ENCODE measurements around the gene HCRT.
"Not testable (repeated sequence)": the region's sequence is repeated elsewhere in the genome, so short reads cannot be mapped to it uniquely, and the experiment has no call there.

Gene HCRT

DNA sequence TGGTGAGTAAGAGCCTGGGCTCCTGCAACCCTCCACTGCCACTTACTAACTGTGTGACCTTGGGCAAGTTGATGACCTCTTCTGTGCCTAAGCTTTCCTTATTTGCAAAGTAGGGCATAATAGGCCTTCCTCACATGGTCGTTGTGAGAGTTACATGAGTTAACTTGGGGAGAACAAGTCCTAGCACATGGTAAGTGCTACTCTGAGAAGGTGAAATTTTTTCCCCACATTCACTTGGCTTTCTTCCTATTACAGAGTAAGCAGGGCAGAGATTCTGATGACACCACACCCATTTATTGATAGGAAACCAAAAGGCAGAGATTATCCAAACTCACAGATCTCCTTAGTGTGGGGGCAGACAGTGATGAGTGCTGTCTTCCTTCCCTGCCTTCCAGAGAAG lies 5.9 kb downstream of the HCRT start:
- no peak for DNase-seq

DNA sequence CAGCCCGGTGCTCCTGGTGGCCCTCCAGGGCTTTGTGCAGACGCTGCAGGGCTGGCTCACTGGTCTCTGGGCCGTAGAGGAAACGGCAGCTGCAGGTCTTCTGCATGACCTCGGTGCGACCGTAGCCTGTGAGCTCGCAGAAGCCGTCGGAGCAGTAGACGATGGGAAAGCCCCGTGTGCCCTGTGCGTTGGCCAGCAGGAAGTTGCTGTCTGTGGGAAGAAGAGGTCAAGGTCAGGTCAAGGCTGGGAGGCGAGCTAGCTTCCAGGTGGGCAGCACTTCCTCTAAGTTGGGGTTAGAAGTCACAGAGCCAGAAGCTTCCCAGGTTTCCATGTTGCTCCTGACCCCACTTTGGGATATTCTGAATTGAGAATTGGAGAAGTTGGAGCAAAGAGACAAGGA lies 6.4 kb downstream of the HCRT start:
- peak; percentile 4 for DNase-seq

- DNase-seq = no peak
Measured at GRCh38 chr17:42177684-42178083, 7.6 kb downstream of the HCRT start.

DNA sequence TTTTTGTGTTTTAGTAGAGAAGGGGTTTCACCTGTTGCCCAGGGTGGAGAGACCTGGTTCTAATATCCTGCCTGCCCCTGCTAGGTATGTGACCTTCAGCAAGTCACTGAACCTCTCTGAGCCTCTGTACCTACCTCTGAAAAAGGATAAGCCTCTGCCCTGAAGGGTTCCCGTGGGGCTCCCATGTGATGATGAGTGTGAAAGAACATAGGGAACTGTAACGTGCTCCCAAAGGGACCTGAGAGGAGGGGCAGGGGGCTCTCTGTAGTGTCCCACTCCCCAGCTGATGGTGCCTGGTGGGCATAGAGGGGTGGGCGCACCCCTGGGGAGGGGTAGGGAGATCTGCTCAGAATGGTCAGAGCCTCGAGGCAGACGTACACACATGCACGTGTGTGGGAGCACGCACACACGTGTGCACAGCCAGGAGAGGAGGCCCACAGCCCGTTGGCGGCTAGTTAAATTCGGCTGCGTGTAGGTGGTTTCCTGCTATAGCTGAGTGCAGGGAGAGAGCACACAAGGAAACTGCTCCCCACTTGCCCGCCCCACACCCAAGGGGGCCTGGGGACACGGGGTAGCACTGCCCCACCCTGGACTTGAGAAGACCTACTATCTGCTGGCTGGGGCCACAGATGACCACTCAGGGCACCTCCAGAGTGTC lies 11.0 kb downstream of the HCRT start:
- DNase-seq = no peak

- no peak for DNase-seq
Measured at GRCh38 chr17:42171831-42172230, 13.4 kb downstream of the HCRT start.

DNA sequence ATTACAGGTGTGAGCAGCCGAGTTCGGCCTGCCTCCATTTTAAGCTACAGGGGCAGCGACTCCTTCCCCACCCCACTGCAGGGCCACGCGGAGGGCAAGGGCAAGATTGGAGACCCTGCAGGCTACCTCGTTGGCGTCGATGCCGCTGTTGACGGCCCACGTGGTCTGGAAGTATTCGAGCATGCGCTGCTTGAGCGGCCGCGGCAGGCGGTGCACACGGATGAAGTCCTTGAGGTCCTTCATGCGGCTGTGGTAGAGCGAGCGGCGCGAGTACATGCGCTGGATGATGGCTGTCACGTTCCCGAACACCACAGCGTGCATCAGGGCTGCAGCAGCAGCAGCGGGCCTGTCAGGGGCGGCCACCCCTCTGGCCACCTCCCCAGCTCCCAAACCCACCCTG lies 15.9 kb downstream of the HCRT start:
- DNase-seq = no peak

DNA sequence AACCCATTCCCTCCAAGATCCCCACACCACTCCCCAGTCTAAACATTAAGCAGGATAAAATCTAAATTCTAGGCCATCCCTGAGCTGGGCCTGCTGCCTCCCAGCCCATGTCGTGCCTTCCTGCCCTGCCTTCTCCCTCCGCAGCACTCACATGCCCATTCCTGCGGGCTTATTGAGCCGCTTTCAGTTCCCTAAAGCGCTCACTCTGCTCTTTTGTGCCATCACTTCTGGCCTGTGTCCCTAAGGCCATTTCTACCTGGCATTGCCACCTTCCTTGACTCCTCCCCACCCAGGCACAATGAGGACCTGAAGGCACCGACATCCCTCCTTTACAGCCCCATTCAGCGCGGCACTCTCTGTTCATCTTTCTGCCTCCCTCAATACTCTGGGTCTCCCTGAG lies 17.4 kb downstream of the HCRT start:
- no peak for DNase-seq

- no peak for DNase-seq
Measured at GRCh38 chr17:42166196-42166763, 19.0 kb downstream of the HCRT start.

- DNase-seq = no peak
Measured at GRCh38 chr17:42165751-42166150, 19.5 kb downstream of the HCRT start.

DNA sequence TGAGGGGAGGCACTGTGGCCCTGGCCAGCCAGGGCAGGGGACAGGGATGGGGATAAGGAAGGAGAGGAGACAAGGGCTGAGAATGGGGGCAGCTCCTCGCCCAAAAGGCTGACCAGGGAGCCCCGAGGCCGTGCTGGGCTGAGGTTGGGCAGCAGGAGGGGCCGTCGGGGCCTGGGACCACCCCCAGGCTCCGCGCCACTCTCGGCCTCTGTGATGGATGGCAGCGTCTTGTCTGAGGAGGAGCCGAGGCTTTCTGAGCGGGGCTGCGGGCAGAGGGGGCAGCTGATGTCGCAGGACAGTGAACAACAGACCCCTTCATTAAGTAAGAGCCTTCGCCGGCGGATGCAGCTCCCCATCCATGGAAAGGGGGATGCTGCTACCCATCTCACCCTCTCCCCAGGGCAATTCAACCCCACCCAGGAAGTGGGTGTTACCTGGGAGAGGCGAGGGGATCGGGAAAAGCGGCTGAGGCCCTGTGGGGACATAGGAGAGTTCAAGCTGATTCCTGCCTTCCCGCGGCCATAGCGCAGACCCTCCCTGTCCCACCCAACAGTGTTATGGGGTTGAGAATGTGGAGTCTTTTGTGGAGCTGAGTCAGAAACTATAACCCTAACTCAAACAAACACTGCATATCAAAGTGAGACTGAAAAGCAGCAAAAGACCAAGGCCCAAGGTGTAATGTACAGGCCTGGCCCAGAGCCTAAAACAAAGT lies 21.4 kb downstream of the HCRT start:
- DNase-seq = no peak

DNA sequence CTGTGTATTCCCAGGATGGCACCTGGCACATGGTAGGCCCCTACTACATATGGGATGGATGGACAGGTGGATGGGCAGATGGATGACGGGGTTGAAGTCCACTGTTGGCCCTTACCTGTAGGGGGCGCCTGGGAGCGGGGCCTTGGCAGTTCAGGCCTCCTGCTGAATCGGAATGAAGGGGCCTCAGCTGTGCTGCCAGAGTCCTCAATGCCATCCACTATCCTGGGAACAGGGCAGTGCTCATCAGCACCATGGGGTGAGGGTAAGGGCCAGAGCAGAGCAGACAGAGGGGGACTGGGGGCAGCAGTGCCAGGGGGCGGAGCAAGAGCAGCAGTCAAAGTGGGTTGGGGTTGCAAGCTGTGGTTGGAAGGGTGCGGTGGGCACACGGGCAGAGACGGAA lies 22.1 kb downstream of the HCRT start:
- DNase-seq = no peak

GRCh38 chr17:42160531-42160910 lies 24.7 kb downstream of the HCRT start:
- no peak for DNase-seq

DNA sequence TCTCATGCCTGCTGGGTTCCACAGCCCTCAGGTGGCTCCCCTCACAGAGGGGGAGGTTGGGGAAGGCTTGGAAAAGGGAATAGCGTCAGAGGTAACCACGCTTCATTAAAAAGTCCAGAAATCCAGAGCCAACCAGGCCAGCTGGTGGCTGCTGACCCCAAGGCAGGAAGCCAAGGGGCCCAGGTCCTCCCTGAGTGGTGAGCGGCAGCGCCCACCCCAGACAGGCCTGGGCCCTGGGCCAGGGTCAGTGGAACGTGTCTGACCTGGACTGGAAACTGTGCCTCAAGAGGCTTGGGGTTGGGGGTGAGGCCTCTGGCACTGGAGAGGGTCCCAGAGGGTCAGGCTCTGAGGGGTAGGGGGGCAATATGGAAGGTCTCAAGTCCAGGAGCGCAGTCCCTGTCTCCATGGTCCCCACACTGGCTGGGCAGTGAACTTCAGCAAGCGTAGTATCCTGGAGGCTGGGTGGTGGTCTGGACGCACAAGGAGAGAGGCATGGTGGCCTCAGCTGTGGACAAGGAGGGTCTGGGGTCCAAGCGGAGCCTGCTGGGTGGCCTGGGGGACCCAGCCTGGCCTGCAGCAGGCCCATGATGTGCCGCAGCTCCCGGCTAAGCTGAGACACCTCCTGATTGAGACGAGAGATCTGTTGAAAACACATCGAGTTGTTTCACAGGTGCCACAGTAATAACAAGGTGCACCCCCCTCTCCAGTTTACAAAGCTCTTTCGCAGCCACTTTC lies 25.3 kb downstream of the HCRT start:
- DNase-seq = no peak

DNA sequence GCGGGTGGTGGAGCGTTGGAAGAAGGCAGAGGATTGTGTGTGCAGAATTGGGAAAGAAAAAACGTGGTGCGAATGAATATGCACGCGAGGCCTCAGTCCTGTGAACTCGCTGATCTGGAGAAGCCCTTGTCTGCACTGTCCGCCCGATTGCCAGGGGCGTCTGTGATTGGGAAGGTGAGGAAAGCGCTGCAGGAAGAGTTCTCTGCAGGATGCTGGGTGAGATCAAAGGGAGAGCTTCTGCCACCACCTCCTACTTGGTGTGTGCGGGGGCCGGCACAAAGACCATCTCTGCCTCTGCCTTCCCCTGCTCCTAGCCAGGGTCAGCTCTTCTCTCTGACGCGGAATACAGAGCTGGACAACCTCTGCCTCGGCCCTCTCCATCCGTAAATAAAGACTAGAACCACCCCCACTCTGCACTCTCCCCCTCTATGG lies 29.6 kb downstream of the HCRT start:
- no peak for DNase-seq

GRCh38 chr17:42153919-42154742 lies 31.1 kb downstream of the HCRT start:
- no peak for DNase-seq

- no peak for DNase-seq
Measured at GRCh38 chr17:42146911-42147607, 38.2 kb downstream of the HCRT start.

- DNase-seq = not testable (repeated sequence)
Measured at GRCh38 chr17:42143138-42143537, 42.1 kb downstream of the HCRT start.

DNA sequence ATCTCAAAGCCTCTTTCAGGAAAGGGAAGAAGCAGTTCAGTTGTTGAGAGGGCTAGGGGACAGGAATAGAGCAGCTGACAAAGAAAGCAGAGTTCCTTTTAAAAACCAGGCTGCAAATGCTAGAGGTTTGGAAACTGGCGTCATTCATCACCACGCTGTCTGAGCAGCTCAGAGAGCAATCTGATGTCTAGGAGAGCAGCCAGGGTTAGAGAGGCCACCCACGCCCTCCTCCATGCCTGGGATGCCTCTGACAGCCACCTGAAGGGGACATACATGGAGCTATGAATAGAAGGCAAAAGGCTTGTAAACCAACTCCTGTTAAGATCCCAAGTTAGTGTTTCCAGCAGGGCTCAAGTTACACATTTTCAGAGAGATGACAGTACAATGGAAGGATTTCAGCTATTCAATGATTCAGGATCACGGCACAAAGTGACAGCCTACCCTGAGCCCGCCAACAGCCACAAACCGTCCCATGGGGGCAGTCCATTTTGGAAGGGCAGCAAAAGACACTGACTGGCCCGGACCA lies 42.8 kb downstream of the HCRT start:
- DNase-seq = no peak

DNA sequence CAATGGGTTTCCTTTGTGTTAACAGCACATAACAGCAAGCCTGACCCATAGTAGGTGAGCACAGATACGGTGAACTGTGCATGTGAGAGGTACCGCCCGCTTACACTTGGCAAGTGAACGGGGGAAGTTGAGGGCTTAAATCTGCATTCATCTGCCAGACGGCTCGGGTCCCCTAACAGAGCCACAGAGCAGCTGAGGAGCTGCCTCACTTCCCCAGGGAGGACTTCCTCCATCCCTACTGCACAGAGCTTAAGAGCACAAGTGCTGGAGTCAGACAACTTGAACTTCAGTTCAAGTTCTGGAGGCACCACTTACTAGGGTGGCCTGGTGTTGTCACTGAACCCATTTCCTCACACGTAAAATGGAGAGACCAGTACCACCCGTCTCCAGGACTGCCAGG lies 43.9 kb downstream of the HCRT start:
- DNase-seq = no peak

DNA sequence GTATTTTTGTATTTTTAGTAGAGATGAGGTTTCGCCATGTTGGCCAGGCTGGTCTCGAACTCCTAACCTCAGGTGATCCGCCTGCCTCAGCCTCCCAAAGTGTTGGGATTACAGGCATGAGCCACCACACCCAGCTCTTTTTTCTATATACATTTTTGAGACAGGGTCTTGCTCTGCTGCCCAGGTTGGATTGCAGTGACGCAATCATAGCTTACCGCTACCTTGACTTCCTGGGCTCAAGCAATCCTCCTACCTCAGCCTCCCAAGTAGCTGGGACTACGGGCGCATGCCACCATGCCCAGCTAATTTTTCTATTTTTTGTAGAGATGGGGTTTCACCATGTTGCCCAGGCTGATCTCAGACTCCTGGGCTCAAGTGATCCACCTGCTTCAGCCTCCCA lies 44.6 kb downstream of the HCRT start:
- not testable (repeated sequence) for DNase-seq

GRCh38 chr17:42138749-42139492 lies 46.3 kb downstream of the HCRT start:
- DNase-seq = no peak
